ENCODE data around the gene MARK2. TPM values are rescaled to one million over a fixed set of nuclear protein-coding genes. Genes with fewer than 3 reads are reported as not detected.
"Not testable (repeated sequence)": the region's sequence is repeated elsewhere in the genome, so short reads cannot be mapped to it uniquely, and the experiment has no call there.

MARK2 gene
- total and polyA plus RNA-seq, 2 of the 8 experiments (the other 6 are each of a cell fraction or from before 2014, with no cell fraction given), result 19.3 to 58.5 TPM

GRCh38 chr11:63863620-63864019, 24.7 kb downstream of the MARK2 start:
- not testable (repeated sequence) for H3K23me2 ChIP-seq (ENCODE audit: low read depth, low read length); H3K56ac ChIP-seq (replicated peaks; ENCODE audit: insufficient read length, low read depth, low read length); H3K14ac ChIP-seq (ENCODE audit: insufficient read length); H2BK5ac ChIP-seq (ENCODE audit: low read depth, low read length); H3K36me3 ChIP-seq (ENCODE audit: control insufficient read depth in 2 of 4, insufficient read depth in 4 of 4, low read length in 3 of 4); H2AFZ ChIP-seq (ENCODE audit: low read length); H3K4me2 ChIP-seq (ENCODE audit: insufficient read depth in 1 of 2, low read depth in 2 of 2, low read length in 2 of 2); H3K4me1 ChIP-seq (replicated peaks in 1 of 4; ENCODE audit: control insufficient read depth in 3 of 4, insufficient read depth in 4 of 4, low read length in 3 of 4); H2BK12ac ChIP-seq (ENCODE audit: low read depth, low read length); H2AK5ac ChIP-seq (ENCODE audit: low read depth, low read length); H2BK120ac ChIP-seq (replicated peaks; ENCODE audit: low read depth, low read length); H3K23ac ChIP-seq (ENCODE audit: insufficient read length); H3K9me3 ChIP-seq (ENCODE audit: insufficient read depth in 2 of 2, low read depth in 1 of 2, low read length in 1 of 2); H2BK15ac ChIP-seq (ENCODE audit: low read length); FAIRE-seq; H3K9ac ChIP-seq (replicated peaks in 1 of 4; ENCODE audit: extremely low read depth in 1 of 4, low read depth in 3 of 4, low read length in 3 of 4); H3K18ac ChIP-seq (ENCODE audit: extremely low read depth, low read length); H3K4me3 ChIP-seq (ENCODE audit: extremely low read depth in 1 of 4, insufficient read depth in 2 of 4, low read depth in 3 of 4, low read length in 4 of 4); H2BK20ac ChIP-seq (ENCODE audit: low read length); H3K27ac ChIP-seq (ENCODE audit: low read depth, low read length); H4K91ac ChIP-seq (replicated peaks; ENCODE audit: insufficient read length, low read length); H3K27me3 ChIP-seq (replicated peaks in 1 of 4; ENCODE audit: control insufficient read depth in 3 of 4, extremely low read depth in 1 of 4, insufficient read depth in 3 of 4, low read length in 3 of 4); DNase-seq (ENCODE audit: low read depth in 1 of 2, low spot score in 2 of 2); H3K4ac ChIP-seq (replicated peaks; ENCODE audit: insufficient read length, low read depth, low read length); H4K5ac ChIP-seq (ENCODE audit: insufficient read length, low read depth, low read length)
- ChIA-PET POLR2A (ENCODE audit: partially characterized antibody) (interaction anchor here (1.2 to 1.9 kb wide), 2 partner anchors 15 to 20 kb away, joined by 3 to 7 read pairs; no protein-coding TSS in a partner anchor), CTCF (ENCODE audit: partially characterized antibody) (interaction anchor here (1.4 to 4.4 kb wide), 4 partner anchors 9 to 19 kb away, joined by 4 to 21 read pairs (median 12); no protein-coding TSS in a partner anchor)
- Histone ChIP-seq H4K20me1 (replicated peaks in 1 of 2; ENCODE audit: control insufficient read depth in 1 of 2, insufficient read depth in 2 of 2, low read length in 2 of 2) (peaks cover 2 to 14% of the 10 kb centered on the region in 2 experiments), H4K8ac (ENCODE audit: extremely low read depth, insufficient read depth, low read length) (peak overlapping the region; percentile 40; the same call in 1 of the 2 replicates), H3K79me1 (ENCODE audit: low read depth, low read length) (peaks cover 13% of the 10 kb centered on the region), H3K79me2 (ENCODE audit: control insufficient read depth in 1 of 2, insufficient read depth in 2 of 2, low read length in 2 of 2) (peaks cover 7 to 75% of the 10 kb centered on the region in 2 experiments; a peak in 3 of 4 replicates)
- 90% methylated on average over 6 of the region's 6 CpGs; no CpG with 5 or more reads in 1 of the 2 experiments for WGBS, 2 experiments (ENCODE audit: extremely low coverage in 1 of 2, insufficient coverage in 1 of 2, insufficient read length in 1 of 2, insufficient replicate concordance in 2 of 2, low coverage in 1 of 2, low lambda C conversion rate in 2 of 2, missing lambda C conversion rate in 1 of 2)
